ENCODE measurements around the gene LRMDA. TPM values are rescaled to one million over a fixed set of nuclear protein-coding genes. Genes with fewer than 3 reads are reported as not detected.

LRMDA gene
- total RNA-seq, 4 donors from 2014 or later = 7.3 to 20.1 (median 8.4) TPM

- ATAC-seq = no peak
- Histone ChIP-seq H3K27me3 (no peaks in the 10 kb centered on the region), H3K4me1 (no peaks in the 10 kb centered on the region), H3K36me3 (no peaks in the 10 kb centered on the region), H3K4me3 (no peak overlapping the region), H3K9me3 (peaks cover 0 to 8% (median 0%) of the 10 kb centered on the region in 3 donors), H3K27ac (no peak overlapping the region)
- WGBS, 2 donors (ENCODE audit: low coverage in 1 of 2) = 87% methylated on average over 3 of the region's 3 CpGs; no CpG with 5 or more reads in 1 of the 2 donors
- TF ChIP-seq POLR2A (IDR thresholded peaks at IDR 0.05) = no peak
- no peak for TF ChIP-seq POLR2AphosphoS5 (IDR thresholded peaks at IDR 0.05)
- TF ChIP-seq, protein P1, sequence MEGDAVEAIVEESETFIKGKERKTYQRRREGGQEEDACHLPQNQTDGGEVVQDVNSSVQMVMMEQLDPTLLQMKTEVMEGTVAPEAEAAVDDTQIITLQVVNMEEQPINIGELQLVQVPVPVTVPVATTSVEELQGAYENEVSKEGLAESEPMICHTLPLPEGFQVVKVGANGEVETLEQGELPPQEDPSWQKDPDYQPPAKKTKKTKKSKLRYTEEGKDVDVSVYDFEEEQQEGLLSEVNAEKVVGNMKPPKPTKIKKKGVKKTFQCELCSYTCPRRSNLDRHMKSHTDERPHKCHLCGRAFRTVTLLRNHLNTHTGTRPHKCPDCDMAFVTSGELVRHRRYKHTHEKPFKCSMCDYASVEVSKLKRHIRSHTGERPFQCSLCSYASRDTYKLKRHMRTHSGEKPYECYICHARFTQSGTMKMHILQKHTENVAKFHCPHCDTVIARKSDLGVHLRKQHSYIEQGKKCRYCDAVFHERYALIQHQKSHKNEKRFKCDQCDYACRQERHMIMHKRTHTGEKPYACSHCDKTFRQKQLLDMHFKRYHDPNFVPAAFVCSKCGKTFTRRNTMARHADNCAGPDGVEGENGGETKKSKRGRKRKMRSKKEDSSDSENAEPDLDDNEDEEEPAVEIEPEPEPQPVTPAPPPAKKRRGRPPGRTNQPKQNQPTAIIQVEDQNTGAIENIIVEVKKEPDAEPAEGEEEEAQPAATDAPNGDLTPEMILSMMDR (IDR thresholded peaks at IDR 0.05) = no peak
- TF ChIP-seq EP300 (IDR thresholded peaks at IDR 0.05) = no peak
These were observed 508.1 kb downstream of the LRMDA start for GRCh38 chr10:75939541-75939940.

DNA sequence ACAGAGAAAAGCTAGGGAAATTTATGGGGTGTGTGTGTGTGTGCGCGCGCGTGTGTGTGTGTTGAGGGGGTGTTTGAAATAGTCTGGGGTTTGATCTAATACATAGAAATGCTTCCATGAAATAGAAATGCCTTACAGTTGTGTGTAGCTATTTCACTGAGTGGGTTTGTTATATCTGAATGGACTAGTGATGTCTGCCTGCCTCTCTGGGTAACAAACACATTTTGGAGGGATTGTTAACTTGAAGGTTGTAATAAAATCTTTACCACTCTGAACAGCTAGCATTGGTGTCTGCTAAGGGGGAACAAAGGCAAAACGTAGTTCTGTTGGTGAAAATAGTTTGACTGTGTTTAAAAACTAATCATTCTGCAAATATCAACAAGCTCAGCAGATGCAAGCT lies 509.3 kb downstream of the LRMDA start:
- ATAC-seq = no peak
- peaks cover 0 to 8% (median 0%) of the 10 kb centered on the region in 3 donors for H3K9me3 ChIP-seq
- 90 to 94% methylated on average over 5 of the region's 5 CpGs for whole genome bisulfite sequencing, 2 donors (ENCODE audit: low coverage in 1 of 2)
- no peaks in the 10 kb centered on the region for H3K27me3 ChIP-seq
- no peaks in the 10 kb centered on the region for H3K4me1 ChIP-seq
- H3K36me3 ChIP-seq = no peaks in the 10 kb centered on the region
- TF ChIP-seq, protein P1 (IDR thresholded peaks at IDR 0.05) = no peak
- TF ChIP-seq POLR2A (IDR thresholded peaks at IDR 0.05) (no peak), POLR2AphosphoS5 (IDR thresholded peaks at IDR 0.05) (no peak), EP300 (IDR thresholded peaks at IDR 0.05) (no peak)
- no peak overlapping the region for H3K4me3 ChIP-seq
- H3K27ac ChIP-seq = no peak overlapping the region

- no peak overlapping the region for H3K27ac ChIP-seq
- no peak for ATAC-seq
- H3K4me1 ChIP-seq = no peaks in the 10 kb centered on the region
- H3K27me3 ChIP-seq = no peaks in the 10 kb centered on the region
- peaks cover 0 to 8% (median 0%) of the 10 kb centered on the region in 3 donors for H3K9me3 ChIP-seq
- TF ChIP-seq EP300 (IDR thresholded peaks at IDR 0.05) (no peak), POLR2A (IDR thresholded peaks at IDR 0.05) (no peak), POLR2AphosphoS5 (IDR thresholded peaks at IDR 0.05) (no peak)
- TF ChIP-seq, protein P1 (IDR thresholded peaks at IDR 0.05) = no peak
- no peaks in the 10 kb centered on the region for H3K36me3 ChIP-seq
- H3K4me3 ChIP-seq = no peak overlapping the region
- WGBS, 2 donors (ENCODE audit: low coverage in 1 of 2) = 80 to 81% methylated on average over 3 to 8 of the region's 9 CpGs
These were observed 509.9 kb downstream of the LRMDA start for GRCh38 chr10:75941223-75941801.

GRCh38 chr10:75944061-75944460 lies 512.6 kb downstream of the LRMDA start:
- 81 to 97% methylated on average over 2 of the region's 2 CpGs for WGBS, 2 donors (ENCODE audit: low coverage in 1 of 2)
- no peak for ATAC-seq

More at GRCh38 chr10:75944061-75944460, 512.6 kb downstream of the LRMDA start:
- Histone ChIP-seq H3K4me3 (no peak overlapping the region), H3K4me1 (no peaks in the 10 kb centered on the region), H3K27me3 (no peaks in the 10 kb centered on the region), H3K27ac (no peak overlapping the region), H3K9me3 (peaks cover 0 to 8% (median 0%) of the 10 kb centered on the region in 3 donors), H3K36me3 (no peaks in the 10 kb centered on the region)
- TF ChIP-seq POLR2A (IDR thresholded peaks at IDR 0.05) = no peak
- TF ChIP-seq, protein P1 (IDR thresholded peaks at IDR 0.05) = no peak
- TF ChIP-seq POLR2AphosphoS5 (IDR thresholded peaks at IDR 0.05) = no peak
- no peak for TF ChIP-seq EP300 (IDR thresholded peaks at IDR 0.05)
